K562 (cell line): ENCODE data around the gene CNR2. TPM values are rescaled to one million over a fixed set of nuclear protein-coding genes. Genes with fewer than 3 reads are reported as not detected.
A peak's percentile ranks its signal among the peaks of the same experiment; 100 is the strongest.

ENCODE experiments used
- ATAC-seq: fragments of 200-7000 bp; cut with Tn5 transposase; 3 replicates; pipeline ENCODE4 v1.9.1; 2020; ENCODE audit warnings: moderate library complexity
- BruUV-seq: library from RNA; stranded (reverse); fragments of 400-500 nt; replicated peaks from 2 replicates; lab custom pipeline; 2021; lab: Mats Ljungman, UMichigan
- CTCF ChIA-PET: fragments of 300-600 bp; formaldehyde crosslinking; extraction: SDS; loops from one replicate; lab custom pipeline; 2021; ENCODE audit warnings: low intra/inter-chr PET ratio; lab: Yijun Ruan, JAX
- POLR2A ChIA-PET: fragments of 300-600, 350-650 bp; sonication (Branson Sonifier 250); formaldehyde crosslinking; extraction: SDS; loops from one replicate; lab custom pipeline; 2021; ENCODE audit warnings: antibody characterized with exemption, inconsistent platforms; lab: Yijun Ruan, JAX
- DNase-seq, 4 experiments: peaks; one replicate each; pipeline versions ENCODE4 v3.0.0 to v3.0.0-alpha.2; 2011 to 2018; ENCODE audit warnings: low spot score in 3 of 4, mixed read lengths in 3 of 4; ENCODE audit errors: extremely low read depth in 1 of 4
- FAIRE-seq: peaks from 2 replicates; lab custom pipeline; 2011; peaks lifted over from hg19 to GRCh38; lab: Jason Lieb, UNC
- H2AFZ ChIP-seq: 2 replicates; pipeline ENCODE4 v1.6.0; 2011; ENCODE audit warnings: low read depth, low read length, control low read depth, inconsistent platforms
- H3K27ac ChIP-seq: fragments of 200-600 bp; 3 replicates; pipeline ENCODE4 v1.8.0; 2011; ENCODE audit warnings: low read depth, mild to moderate bottlenecking, control low read depth, inconsistent platforms, low read length, moderate library complexity, mixed read lengths; ENCODE audit errors: extremely low read depth
- H3K27me3 ChIP-seq, 2 experiments: fragments of 300-600 bp in 1 of 2; 2 replicates in 1 of 2; 3 replicates in 1 of 2; pipeline versions ENCODE4 v1.6.0 to v1.8.0; 2011; ENCODE audit warnings: inconsistent platforms in 2 of 2, low read length in 2 of 2, mild to moderate bottlenecking in 1 of 2, mixed read lengths in 1 of 2, moderate library complexity in 1 of 2; ENCODE audit not compliant: control insufficient read depth in 2 of 2, insufficient read depth in 2 of 2
- H3K36me3 ChIP-seq: fragments of 300-600 bp; 3 replicates; pipeline ENCODE4 v1.8.0; 2011; ENCODE audit warnings: mild to moderate bottlenecking, low read length, inconsistent platforms; ENCODE audit not compliant: control insufficient read depth, insufficient read depth
- H3K4me1 ChIP-seq, 2 experiments: fragments of 200-600 bp in 1 of 2; replicated peaks in 1 of 2; 2 replicates in 1 of 2; 3 replicates in 1 of 2; pipeline versions ENCODE4 v1.5.1 to v1.8.0; 2011; ENCODE audit warnings: inconsistent platforms in 2 of 2, low read length in 2 of 2, mild to moderate bottlenecking in 1 of 2, mixed read lengths in 1 of 2, moderate library complexity in 1 of 2; ENCODE audit not compliant: control insufficient read depth in 2 of 2, insufficient read depth in 2 of 2
- H3K4me2 ChIP-seq: 2 replicates; pipeline ENCODE4 v1.6.1; 2011; ENCODE audit warnings: low read length, control low read depth, inconsistent platforms, mixed read lengths; ENCODE audit not compliant: insufficient read depth
- H3K4me3 ChIP-seq: fragments of 200-600 bp; sonication (generic), shearing (Covaris generic); 2 replicates; pipeline ENCODE4 v1.5.1; 2016; ENCODE audit warnings: control low read depth, inconsistent platforms
- H3K79me2 ChIP-seq: fragments of 200-600 bp; 3 replicates; pipeline ENCODE4 v1.8.0; 2011; ENCODE audit warnings: low read length, inconsistent platforms; ENCODE audit not compliant: control insufficient read depth, insufficient read depth
- H3K9ac ChIP-seq, 2 experiments: 2 replicates each; pipeline versions ENCODE4 v1.6.0 to v1.6.1; 2011; ENCODE audit warnings: low read depth in 2 of 2, low read length in 2 of 2, control low read depth in 1 of 2, inconsistent platforms in 1 of 2, mild to moderate bottlenecking in 1 of 2, mixed read lengths in 1 of 2; ENCODE audit not compliant: insufficient read depth in 1 of 2
- H3K9me1 ChIP-seq: one replicate; pipeline ENCODE4 v1.6.0; 2011; ENCODE audit warnings: inconsistent platforms, mild to moderate bottlenecking, low read length, moderate library complexity; ENCODE audit not compliant: control insufficient read depth, insufficient read depth
- H3K9me3 ChIP-seq: replicated peaks from 2 replicates; pipeline ENCODE4 v1.5.1; 2011; ENCODE audit warnings: low read depth, low read length, inconsistent platforms; ENCODE audit not compliant: control insufficient read depth, insufficient read depth
- H4K20me1 ChIP-seq: replicated peaks from 2 replicates; pipeline ENCODE4 v1.6.1; 2011; ENCODE audit warnings: low read length, inconsistent platforms, mixed read lengths; ENCODE audit not compliant: control insufficient read depth, insufficient read depth
- CBX5 ChIP-seq: IDR thresholded peaks from 2 replicates; pipeline ENCODE4 v1.6.1; 2014; ENCODE audit warnings: low read depth, borderline replicate concordance
- E2F6 ChIP-seq, 2 experiments: IDR thresholded peaks; 2 replicates each; pipeline ENCODE4 v1.6.1; 2011; ENCODE audit warnings: borderline replicate concordance in 1 of 2, control low read depth in 1 of 2, low read depth in 1 of 2, low read length in 1 of 2, mild to moderate bottlenecking in 1 of 2, mixed read lengths in 1 of 2, moderate library complexity in 1 of 2; ENCODE audit not compliant: insufficient read depth in 1 of 2, insufficient read length in 1 of 2, poor library complexity in 1 of 2, severe bottlenecking in 1 of 2; ENCODE audit errors: extremely low read depth in 1 of 2
- ERF ChIP-seq: fragments of 450-650 bp; formaldehyde crosslinking; IDR thresholded peaks from 2 replicates; pipeline ENCODE4 v1.4.0; 2020; ENCODE audit warnings: mild to moderate bottlenecking, mixed read lengths
- GATAD2A ChIP-seq: fragments of 450-650 bp; IDR thresholded peaks from 2 replicates; pipeline ENCODE4 v1.6.1; 2017
- MAFG ChIP-seq: fragments of 450-650 bp; conservative IDR thresholded peaks from 2 replicates; pipeline ENCODE4 v1.6.1; 2016; ENCODE audit warnings: missing genetic modification characterization, missing compliant biosample characterization
- ZNF121 ChIP-seq: sonication (generic); formaldehyde crosslinking; conservative IDR thresholded peaks from 2 replicates; pipeline ENCODE4 v1.8.0; 2022; ENCODE audit warnings: missing genetic modification reagents
- ZNF143 ChIP-seq: sonication (generic); formaldehyde crosslinking; IDR thresholded peaks from 2 replicates; pipeline ENCODE4 v1.9.0; 2022; ENCODE audit warnings: mild to moderate bottlenecking, missing genetic modification reagents
- ZNF518B ChIP-seq: fragments of 250-450 bp; sonication (Bioruptor Pico); IDR thresholded peaks from 2 replicates; pipeline ENCODE4 v1.5.0; 2021; ENCODE audit warnings: mild to moderate bottlenecking, moderate library complexity
- WGBS: fragments of 100-300 bp; shearing (Covaris generic); methylation state at CpG from one replicate; pipeline ENCODE4 v1.1.6; 2016; ENCODE audit warnings: low coverage, mixed read lengths; ENCODE audit not compliant: insufficient coverage; ENCODE audit errors: missing lambda C conversion rate; 5-methylcytosine and 5-hydroxymethylcytosine counted together
- in situ Hi-C: fragments of 300-500 bp; cut with MboI; formaldehyde crosslinking; loops from 4 replicates; pipeline ENCODE4 v1.15.0; 2018; ENCODE audit warnings: inconsistent platforms, mixed read lengths
- intact Hi-C: fragments of 100-400 bp; cut with micrococcal nuclease; formaldehyde crosslinking; loops from 2 replicates; pipeline ENCODE4 v1.14.2; 2022
- polyA plus RNA-seq, 8 experiments: library from polyadenylated mRNA; depleted of rRNA in 4 of 8; stranded (reverse) in 5 of 8; unstranded in 3 of 8; fragments of >200 nt; fragmentation: Nextera tagmentation in 2 of 8; fragmentation: Illumina TruSeq in 1 of 8; extraction: Ambion mirVana in 2 of 8; extraction: Trizol in 1 of 8; gene quantifications; 2 replicates each; pipeline versions ENCODE4 v1.2.1 to v1.2.3, GENCODE V29; 2011 to 2014; ENCODE audit warnings: inconsistent platforms in 1 of 8, missing spikeins in 1 of 8
- total RNA-seq, 7 experiments: library from RNA; depleted of rRNA in 6 of 7; stranded (reverse); fragments of >200 nt in 6 of 7; fragmentation: Illumina TruSeq in 2 of 7; extraction: Trizol in 2 of 7; gene quantifications; 2 replicates each; pipeline versions ENCODE4 v1.2.1 to v1.2.3, GENCODE V29; 2011 to 2021; ENCODE audit warnings: low replicate concordance in 1 of 7

The CNR2 gene
- total and polyA plus RNA-seq, 9 of the 15 experiments (the other 6 are each of a cell fraction or from before 2014, with no cell fraction given), result not detected

DNA sequence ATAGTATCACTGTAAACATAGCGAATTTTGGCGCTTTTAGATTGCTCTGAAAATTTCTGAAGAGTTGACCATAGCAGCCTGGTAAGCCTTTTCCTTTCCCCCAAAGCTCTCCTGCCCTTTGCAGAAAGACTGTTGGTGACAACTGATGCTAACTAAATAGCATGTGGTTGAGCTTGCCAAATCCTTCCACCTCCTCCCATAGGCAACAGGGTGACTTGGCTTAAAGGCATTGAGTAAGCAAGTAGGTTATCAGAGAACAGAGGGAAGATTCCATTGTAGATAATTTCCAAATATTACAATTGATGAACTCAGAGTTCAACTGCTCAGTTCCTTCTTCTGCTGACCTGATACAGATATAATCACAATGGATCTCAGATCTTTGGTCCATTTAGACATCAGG, 68.0 kb downstream of the CNR2 start (continued):
- TF ChIP-seq GATAD2A (no peak), MAFG (tag) (peak; percentile 43), ZNF143 (CRISPR knock-in tag) (no peak), ERF (CRISPR knock-in tag) (no peak), ZNF518B (CRISPR knock-in tag) (no peak), CBX5 (no peak)

GRCh38 chr1:23843644-23844043, 69.5 kb downstream of the CNR2 start:
- Histone ChIP-seq H3K4me3 (no peak overlapping the region), H3K79me2 (no peaks in the 10 kb centered on the region), H3K27me3 (no peaks in the 10 kb centered on the region), H3K9ac (no peak overlapping the region), H2AFZ (no peak overlapping the region), H3K9me1 (no peaks in the 10 kb centered on the region), H3K27ac (no peak overlapping the region), H3K36me3 (peaks cover 19% of the 10 kb centered on the region), H4K20me1 (no peaks in the 10 kb centered on the region), H3K9me3 (no peaks in the 10 kb centered on the region; the same call in 1 of the 2 replicates), H3K4me1 (no peaks in the 10 kb centered on the region; a peak in 2 of 5 replicates), H3K4me2 (no peak overlapping the region)
- intact Hi-C loops (no loop called here), in situ Hi-C loops (loop anchor here (10.0 kb wide), 1 partner anchor 1721 kb away; no protein-coding TSS in a partner anchor)
- TF ChIP-seq E2F6 (IDR thresholded peaks at IDR 0.05; ENCODE audit: borderline replicate concordance in 1 of 2, extremely low read depth in 1 of 2, insufficient read depth in 1 of 2, insufficient read length in 1 of 2, low read depth in 1 of 2, low read length in 1 of 2, poor library complexity in 1 of 2, severe bottlenecking in 1 of 2) (no peak), ZNF121 (peak; percentile 77)
- ChIA-PET POLR2A (no interaction called here), CTCF (no interaction called here)
- no peak for FAIRE-seq
- 36% methylated on average over 5 of the region's 5 CpGs for WGBS
- no TSS peak for BruUV-seq
- no peak for ATAC-seq
- DNase-seq, result no peak
